Endothelial cell (in vitro differentiated cells): ENCODE data around the gene IFITM2. TPM values are rescaled to one million over a fixed set of nuclear protein-coding genes. Genes with fewer than 3 reads are reported as not detected.

Experiments used
- DNase-seq: peaks from one replicate; pipeline ENCODE4 v3.0.0; 2021; ENCODE audit warnings: low spot score
- H3K27ac Mint-ChIP-seq: one replicate; pipeline ENCODE4 v1.8.0; 2021; ENCODE audit warnings: mixed read lengths, inconsistent platforms; ENCODE audit not compliant: unreplicated experiment
- H3K27me3 Mint-ChIP-seq: one replicate; pipeline ENCODE4 v1.8.0; 2021; ENCODE audit warnings: mild to moderate bottlenecking, moderate library complexity, mixed read lengths, inconsistent platforms; ENCODE audit not compliant: unreplicated experiment
- H3K36me3 Mint-ChIP-seq: one replicate; pipeline ENCODE4 v1.8.0; 2021; ENCODE audit warnings: mild to moderate bottlenecking, low read depth, mixed read lengths, inconsistent platforms; ENCODE audit not compliant: unreplicated experiment
- H3K4me1 Mint-ChIP-seq: one replicate; pipeline ENCODE4 v1.8.0; 2021; ENCODE audit warnings: mild to moderate bottlenecking, mixed read lengths, inconsistent platforms; ENCODE audit not compliant: unreplicated experiment
- H3K4me3 Mint-ChIP-seq: one replicate; pipeline ENCODE4 v1.8.0; 2021; ENCODE audit warnings: mild to moderate bottlenecking, mixed read lengths, inconsistent platforms; ENCODE audit not compliant: unreplicated experiment
- H3K9me3 Mint-ChIP-seq: one replicate; pipeline ENCODE4 v1.8.0; 2021; ENCODE audit warnings: mixed read lengths, inconsistent platforms; ENCODE audit not compliant: unreplicated experiment
- total RNA-seq: library from RNA; stranded (reverse); fragmentation: NEBNext Ultra II Directional; extraction: Animal tissue kit (Norgen Biotek cat#: 25700); gene quantifications from one replicate; pipeline ENCODE4 v1.2.1, GENCODE V29; 2021; ENCODE audit not compliant: unreplicated experiment
- TF ChIP-seq, protein P1 (sequence below): fragments of 200-600 bp; sonication (generic); IDR thresholded peaks from one replicate; pipeline ENCODE4 v1.5.0; 2021; ENCODE audit warnings: antibody characterized with exemption; ENCODE audit not compliant: unreplicated experiment

The IFITM2 gene
- total RNA-seq, 1 donor from 2014 or later, result 205 TPM

DNA sequence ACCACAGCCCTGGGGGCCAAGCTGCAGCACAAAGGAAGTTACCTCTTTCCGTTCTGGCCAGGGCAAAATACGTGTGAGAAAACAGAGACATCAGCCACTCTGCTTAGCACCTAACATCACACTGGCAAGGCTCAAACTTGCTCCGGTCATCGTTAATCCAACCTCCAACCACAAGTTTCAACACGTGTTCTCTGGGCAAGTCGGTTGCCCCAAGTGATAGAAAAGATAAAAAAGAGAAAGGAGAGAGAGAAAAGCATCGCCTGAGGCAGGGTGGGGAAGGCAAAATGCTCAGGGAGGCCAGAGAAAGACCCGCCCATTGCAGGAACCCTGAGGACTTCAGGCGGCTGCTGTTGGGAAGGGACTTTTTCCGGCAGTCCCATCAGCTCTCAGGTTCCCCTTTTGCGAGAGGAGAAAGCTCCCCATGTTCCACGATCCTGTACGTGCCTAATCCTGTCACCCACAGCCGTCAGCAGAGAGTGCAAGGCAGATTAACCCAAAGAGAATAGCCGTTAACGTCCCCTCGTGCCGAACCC is 43.2 kb downstream of the IFITM2 start:
- TF ChIP-seq, protein P1, sequence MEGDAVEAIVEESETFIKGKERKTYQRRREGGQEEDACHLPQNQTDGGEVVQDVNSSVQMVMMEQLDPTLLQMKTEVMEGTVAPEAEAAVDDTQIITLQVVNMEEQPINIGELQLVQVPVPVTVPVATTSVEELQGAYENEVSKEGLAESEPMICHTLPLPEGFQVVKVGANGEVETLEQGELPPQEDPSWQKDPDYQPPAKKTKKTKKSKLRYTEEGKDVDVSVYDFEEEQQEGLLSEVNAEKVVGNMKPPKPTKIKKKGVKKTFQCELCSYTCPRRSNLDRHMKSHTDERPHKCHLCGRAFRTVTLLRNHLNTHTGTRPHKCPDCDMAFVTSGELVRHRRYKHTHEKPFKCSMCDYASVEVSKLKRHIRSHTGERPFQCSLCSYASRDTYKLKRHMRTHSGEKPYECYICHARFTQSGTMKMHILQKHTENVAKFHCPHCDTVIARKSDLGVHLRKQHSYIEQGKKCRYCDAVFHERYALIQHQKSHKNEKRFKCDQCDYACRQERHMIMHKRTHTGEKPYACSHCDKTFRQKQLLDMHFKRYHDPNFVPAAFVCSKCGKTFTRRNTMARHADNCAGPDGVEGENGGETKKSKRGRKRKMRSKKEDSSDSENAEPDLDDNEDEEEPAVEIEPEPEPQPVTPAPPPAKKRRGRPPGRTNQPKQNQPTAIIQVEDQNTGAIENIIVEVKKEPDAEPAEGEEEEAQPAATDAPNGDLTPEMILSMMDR, result no peak
- Mint-ChIP-seq H3K27ac (peak overlapping the region; percentile 43), H3K4me1 (peaks cover 27% of the 10 kb centered on the region), H3K4me3 (no peak overlapping the region), H3K36me3 (no peaks in the 10 kb centered on the region), H3K27me3 (peaks cover 10% of the 10 kb centered on the region), H3K9me3 (no peaks in the 10 kb centered on the region)
- no peak for DNase-seq

DNA sequence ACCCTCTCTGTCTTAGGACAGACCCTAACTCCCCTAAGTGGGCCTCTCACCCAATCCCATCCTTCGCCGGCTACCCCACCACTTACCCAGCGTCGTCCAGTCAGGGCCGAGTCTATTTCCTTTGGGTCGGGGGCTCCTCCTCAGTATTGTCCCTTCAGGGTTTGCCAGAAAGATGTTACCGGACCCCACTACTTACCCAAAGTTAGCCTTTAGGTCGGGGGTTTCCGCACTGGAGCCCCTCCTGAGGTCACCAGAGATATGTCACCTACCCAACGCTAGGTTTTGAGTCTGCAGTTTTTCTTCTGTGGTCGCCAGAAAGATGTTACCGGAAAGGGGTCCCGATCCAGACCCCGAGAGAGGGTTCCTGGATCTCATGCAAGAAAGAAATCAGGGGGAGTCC is 43.8 kb downstream of the IFITM2 start:
- Mint-ChIP-seq H3K4me3 (no peak overlapping the region), H3K36me3 (no peaks in the 10 kb centered on the region), H3K27me3 (peaks cover 10% of the 10 kb centered on the region), H3K27ac (no peak overlapping the region), H3K4me1 (peaks cover 27% of the 10 kb centered on the region), H3K9me3 (no peaks in the 10 kb centered on the region)
- DNase-seq, result no peak
- TF ChIP-seq, protein P1, result no peak

- TF ChIP-seq, protein P1, result no peak
- Mint-ChIP-seq H3K27ac (no peak overlapping the region), H3K9me3 (no peaks in the 10 kb centered on the region), H3K27me3 (peaks cover 10% of the 10 kb centered on the region), H3K4me3 (peak overlapping the region; percentile 2), H3K4me1 (peaks cover 27% of the 10 kb centered on the region), H3K36me3 (no peaks in the 10 kb centered on the region)
- no peak for DNase-seq
These were observed 44.9 kb downstream of the IFITM2 start for GRCh38 chr11:352456-353031.

DNA sequence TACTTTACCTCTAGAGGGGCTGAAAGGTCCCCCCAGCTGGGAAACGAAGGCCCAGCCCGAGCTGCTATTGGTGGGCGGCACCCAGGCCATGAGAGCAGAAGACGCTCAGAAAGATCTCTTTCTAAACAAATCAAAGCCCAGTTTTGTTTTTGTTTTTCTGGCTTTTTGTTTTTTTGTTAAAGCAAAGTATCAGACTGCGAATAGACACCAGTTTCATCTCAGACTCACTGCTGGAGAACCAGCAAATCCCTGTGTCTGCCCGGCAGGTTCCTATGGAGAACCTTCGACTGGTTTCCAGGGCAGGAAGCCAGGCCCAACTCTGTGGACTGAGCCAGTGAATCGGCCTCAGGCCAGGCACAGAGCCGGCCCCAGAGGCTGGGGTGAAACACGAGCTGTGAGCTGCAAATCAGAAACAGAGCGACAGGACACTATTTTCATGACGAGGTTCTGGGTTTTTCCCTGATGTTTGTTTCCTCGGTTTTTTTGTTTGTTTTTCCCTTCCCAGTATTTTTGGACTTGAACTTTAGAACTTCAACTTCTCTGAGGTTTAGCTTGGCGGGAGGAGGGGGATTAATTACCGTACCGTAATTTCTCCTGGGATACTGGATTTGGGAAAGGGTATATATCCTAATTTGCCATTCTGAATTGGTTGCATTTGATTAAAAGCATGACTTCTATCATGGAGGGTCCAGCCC is 45.7 kb downstream of the IFITM2 start:
- DNase-seq, result no peak
- Mint-ChIP-seq H3K36me3 (no peaks in the 10 kb centered on the region), H3K9me3 (no peaks in the 10 kb centered on the region), H3K27ac (no peak overlapping the region), H3K4me1 (peaks cover 27% of the 10 kb centered on the region), H3K27me3 (peaks cover 10% of the 10 kb centered on the region), H3K4me3 (peak overlapping the region; percentile 40)
- TF ChIP-seq, protein P1, result no peak
